ENCODE measurements around the gene TMEM132C.

The TMEM132C gene

DNA sequence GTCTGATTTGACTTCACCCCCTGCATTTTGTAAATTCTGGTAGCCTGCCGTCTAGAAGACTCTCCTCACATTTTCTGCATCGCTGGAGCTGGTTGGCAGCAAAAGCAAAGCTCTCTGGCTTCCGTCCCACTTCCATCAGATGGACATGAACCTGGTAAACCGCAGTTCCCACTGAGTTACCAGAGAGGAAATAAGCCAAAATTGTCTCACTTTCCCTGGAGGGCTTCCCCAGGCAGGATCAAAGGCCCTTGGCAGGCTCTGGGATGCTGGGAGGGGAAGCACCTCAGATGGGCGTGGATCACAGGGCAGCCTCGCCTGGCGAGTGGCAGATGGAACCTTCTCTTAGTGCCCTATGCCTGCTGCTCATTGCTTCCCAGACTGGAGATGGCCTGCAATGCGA, 243.5 kb downstream of the TMEM132C start:
- DNase-seq, result no peak

DNA sequence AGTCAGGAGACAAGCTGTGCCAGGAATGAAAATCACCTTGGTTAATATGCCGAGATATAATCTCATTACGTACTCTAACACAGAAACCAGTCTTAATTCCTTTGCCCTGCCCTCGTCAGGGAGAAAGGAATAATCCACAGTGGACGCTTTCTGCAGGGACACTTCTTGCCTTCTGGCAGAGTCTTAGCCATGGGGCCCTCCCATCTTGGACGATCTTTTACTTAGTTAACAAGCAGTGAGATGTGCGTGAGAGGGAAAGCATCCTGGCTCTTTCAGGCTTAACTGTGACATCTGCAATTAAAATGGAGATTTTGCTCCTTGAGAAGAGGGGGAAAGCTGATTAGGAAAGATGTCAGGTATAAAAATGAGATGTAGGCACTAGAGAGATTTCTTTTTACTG, 246.4 kb downstream of the TMEM132C start:
- no peak for DNase-seq

- no peak for DNase-seq
Measured at GRCh38 chr12:128513831-128514230, 246.9 kb downstream of the TMEM132C start.

DNA sequence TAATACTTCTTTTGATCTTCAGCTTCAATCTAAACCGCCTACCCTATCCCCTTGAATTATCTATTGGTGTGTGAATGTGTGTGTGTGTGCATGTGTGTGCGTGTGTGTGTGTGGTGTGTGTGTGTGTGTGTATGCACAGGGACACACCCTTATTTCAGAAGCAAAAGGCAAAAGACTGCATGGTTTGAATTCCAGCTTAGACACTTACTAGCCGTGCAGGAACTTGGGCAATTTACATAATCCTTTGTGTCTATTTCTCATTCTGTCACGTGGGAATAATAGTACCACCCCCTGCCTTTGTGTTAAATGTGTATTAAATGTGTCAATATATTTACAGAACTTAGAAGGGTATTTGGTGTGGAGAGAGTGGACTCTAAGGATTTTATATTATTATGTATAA, 251.7 kb downstream of the TMEM132C start:
- no peak for DNase-seq

GRCh38 chr12:128519426-128519825, 252.5 kb downstream of the TMEM132C start:
- DNase-seq, result no peak

DNA sequence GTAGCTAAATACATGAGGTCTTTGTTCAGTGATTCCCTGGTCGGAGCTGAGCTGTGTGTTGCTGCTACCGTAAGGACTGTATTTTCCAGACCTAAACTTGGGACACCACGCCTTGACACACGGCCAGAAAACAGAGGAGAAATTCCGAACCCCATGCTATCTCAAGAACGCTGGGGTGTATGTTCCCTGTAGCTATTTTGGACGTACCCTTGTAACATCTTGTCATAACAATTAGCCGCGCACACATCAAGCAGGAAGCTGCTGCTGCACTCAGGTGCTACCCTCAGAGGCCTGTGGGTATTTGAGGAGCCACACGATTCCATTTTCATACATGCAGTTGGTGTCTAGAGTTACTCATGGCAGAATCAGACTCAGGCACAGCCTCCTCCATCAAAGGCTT, 255.0 kb downstream of the TMEM132C start:
- DNase-seq, result no peak

- no peak for DNase-seq
Measured at GRCh38 chr12:128524439-128524838, 257.5 kb downstream of the TMEM132C start.

DNA sequence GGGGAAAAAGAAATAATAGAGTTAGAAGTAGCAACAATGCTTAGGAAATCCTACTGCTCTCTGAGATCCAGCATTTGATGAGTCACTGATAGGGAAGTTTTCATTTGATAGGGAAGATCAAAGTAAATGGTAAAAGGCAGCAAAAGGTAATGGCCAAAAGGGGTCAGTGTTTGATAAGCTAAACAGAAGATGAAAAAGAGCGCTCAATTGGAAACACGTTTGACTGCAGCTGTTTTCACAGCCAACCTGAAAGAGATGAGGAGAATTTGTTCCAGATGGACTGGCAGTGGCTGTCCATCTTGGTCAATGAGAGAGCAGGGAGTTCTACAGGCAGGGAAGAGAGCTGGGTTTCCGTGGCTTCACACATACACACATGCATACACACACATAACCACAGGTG, 264.2 kb downstream of the TMEM132C start:
- DNase-seq, result no peak

- DNase-seq, result no peak
Measured at GRCh38 chr12:128534906-128535305, 267.9 kb downstream of the TMEM132C start.

DNA sequence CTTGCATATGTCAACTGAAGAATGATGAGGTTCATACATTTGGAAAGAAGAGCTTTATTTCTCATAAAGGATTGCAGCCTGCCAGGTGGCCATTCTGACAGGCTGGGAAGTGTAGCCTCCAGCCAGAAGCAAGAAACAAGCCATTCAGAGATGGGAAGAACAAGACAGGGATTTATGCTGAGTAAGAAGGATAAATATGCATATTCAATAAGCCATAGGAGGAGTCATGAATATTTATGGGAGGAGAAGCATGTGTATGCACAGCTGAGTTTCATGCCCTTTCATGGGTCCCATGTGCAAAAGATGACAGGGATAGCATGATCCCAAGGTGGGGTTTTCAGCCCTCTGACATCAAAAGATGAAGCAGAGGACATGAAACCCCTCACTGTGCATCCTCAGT, 269.8 kb downstream of the TMEM132C start:
- DNase-seq, result no peak

- DNase-seq, result no peak
Measured at GRCh38 chr12:128537668-128538067, 270.7 kb downstream of the TMEM132C start.

DNA sequence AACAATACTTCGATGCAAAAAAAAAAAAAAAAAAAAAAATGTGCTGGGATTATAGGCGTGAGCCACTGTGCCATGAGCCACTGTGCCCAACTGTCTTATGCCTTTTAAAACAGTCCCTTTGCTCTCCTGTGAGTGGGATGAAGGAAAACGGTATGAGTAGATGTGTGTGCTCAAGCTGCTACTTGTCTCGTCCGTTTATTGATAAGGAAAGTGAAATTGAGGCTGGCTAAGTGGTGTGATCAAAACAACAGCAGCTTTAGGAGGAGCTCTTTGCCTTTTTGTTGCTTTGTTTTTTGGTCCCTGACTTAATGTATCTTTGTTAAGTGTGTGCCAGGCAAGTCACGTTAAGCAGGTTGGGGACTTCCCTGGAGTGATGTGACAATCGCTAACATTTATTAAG, 275.9 kb downstream of the TMEM132C start:
- no peak for DNase-seq

DNA sequence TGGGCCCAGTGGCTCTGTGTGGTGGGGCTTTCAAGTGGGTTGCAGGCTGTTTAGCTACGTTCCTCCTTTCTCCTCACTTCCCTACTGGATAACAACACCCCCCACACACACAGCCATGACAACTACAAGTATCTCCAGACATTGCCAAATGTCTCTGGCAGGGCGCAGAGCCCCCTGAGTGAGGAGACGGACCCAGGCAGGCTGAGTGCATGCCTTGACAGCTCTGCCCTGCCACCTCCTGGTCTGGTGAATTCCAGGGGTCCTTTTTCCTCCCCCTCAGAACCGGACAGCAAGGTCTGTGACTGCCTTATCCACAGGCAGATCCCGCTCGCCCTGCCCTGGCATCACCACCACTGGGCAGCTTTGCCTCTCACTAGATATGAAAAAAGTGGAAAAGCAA, 276.5 kb downstream of the TMEM132C start:
- no peak for DNase-seq

- DNase-seq, result no peak
Measured at GRCh38 chr12:128543971-128544370, 277.0 kb downstream of the TMEM132C start.

DNA sequence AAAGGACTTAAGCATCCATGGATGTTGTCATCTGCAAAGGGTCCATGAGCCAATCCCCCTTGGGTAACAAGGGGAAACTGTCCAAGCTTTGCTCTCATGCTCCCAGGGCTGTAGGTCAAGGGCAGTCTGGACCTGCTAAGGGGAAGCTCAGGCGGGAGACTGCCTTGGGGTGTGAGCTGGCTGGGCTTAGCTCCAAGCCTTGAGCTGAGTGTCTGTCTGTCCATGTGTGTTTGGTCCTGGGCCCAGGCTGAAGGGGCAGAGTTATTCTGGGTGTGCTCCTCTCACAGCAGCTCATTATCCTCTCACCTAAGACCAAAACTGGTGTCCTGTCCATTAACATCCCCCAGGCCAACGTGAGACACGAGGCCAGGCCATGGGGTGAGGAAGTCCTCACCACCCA, 282.0 kb downstream of the TMEM132C start:
- DNase-seq, result no peak

- DNase-seq, result no peak
Measured at GRCh38 chr12:128549601-128550218, 282.7 kb downstream of the TMEM132C start.

- no peak for DNase-seq
Measured at GRCh38 chr12:128551266-128551665, 284.3 kb downstream of the TMEM132C start.

DNA sequence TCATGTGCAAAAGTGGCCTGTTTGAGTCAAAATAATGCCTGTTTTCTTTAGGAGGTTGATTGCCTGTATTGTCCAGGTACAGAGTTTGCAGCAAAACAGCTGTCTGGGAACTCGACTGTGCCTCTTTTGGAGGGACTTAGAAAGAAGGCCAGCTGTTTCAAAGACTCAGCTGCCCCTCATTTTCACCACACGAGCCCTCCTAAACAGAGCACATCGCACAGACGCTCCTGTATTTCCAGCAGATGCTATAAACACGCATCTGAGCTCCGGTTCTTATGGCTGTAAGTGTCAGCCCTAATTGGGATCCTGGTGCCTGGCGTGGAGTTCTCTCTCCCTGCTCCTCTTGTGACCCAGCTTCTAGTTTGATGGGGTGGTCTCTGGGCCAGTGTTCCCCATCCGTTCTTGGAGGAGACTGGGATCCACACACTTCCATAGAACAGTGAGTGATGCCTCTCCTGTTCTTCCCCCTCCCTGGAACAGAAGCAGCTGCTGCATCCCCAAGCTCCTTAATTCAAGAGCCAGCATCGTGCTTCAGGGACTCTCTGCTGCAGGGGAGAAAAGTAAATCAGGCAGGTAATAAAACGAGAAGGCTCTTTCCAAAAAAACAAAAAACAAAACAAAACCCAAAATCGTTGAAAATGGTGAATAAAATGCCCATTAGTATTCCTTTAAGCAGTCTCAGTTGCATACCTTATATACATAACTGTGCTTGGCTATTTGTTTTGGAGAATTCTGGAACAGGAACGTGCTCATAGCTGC, 287.8 kb downstream of the TMEM132C start:
- DNase-seq, result no peak

GRCh38 chr12:128557231-128557630, 290.3 kb downstream of the TMEM132C start:
- DNase-seq, result no peak

GRCh38 chr12:128564956-128565355, 298.0 kb downstream of the TMEM132C start:
- no peak for DNase-seq

DNA sequence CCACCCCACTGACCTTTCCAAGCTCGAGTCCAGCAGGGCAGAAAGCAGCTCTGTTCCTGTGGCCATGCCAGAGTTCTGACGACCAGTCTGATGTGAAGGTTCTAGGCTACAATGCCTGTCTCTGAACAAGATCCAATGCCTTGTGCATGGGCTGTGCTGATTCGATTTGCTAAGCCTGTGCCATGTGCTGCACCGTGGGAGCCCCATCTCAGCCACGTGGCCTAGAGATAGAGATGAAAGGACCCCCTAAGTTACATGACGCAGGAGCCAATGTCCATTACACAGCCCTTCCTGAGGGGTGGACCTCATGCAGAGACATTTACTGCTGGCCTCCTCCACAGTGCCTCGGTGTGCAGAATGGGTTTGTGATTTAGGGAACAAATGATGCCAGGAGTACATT, 300.8 kb downstream of the TMEM132C start:
- DNase-seq, result no peak

GRCh38 chr12:128570191-128571065, 303.5 kb downstream of the TMEM132C start:
- no peak for DNase-seq

DNA sequence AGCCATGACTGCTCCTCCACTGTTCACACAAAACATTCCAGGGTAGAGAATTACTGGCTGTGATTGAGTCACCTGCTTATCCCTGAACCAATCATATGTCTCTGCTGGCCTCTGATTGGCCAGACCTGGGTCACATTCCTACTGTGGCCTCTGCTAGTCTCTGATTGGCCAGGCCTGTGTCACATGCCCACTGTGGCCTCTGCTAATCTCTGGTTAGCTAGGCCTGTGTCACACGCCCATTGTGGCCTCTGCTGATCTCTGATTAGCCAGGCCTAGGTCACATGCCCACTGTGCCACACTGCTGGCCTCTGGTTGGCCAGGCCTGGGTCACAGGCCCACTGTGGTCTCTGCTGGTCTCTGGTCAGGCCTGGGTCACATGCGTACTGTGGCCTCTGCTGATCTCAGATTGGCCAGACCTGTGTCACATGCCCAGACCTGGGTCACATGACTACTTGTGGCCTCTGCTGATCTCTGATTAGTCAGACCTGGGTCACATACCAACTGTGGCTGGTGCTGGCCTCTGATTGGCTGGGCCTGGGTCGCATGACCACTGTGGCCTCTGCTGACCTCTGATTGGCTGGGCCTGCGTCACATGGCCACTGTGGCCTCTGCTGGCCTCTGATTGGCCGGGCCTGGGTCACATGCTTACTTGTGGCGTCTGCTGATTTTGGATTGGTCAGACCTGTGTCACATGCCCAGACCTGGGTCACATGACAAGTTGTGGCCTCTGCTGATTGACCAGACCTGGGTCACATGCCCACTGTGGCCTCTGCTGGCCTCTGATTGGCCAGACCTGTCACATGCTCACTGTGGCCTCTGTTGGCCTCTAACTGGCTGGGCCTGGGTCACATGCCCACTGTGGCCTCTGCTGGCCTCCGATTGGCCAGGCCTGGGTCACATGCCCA, 305.2 kb downstream of the TMEM132C start:
- no peak for DNase-seq

All from amniotic stem cell (primary cell).